Hepatocyte (in vitro differentiated cells): ENCODE measurements around the gene CREB3.
A peak's percentile ranks its signal among the peaks of the same experiment; 100 is the strongest.

Source experiments
- EZH2 ChIP-seq: fragments of 200-600 bp; sonication (generic); IDR thresholded peaks from 2 replicates; pipeline ENCODE4 v1.6.1; 2016; ENCODE audit warnings: antibody characterized with exemption, mild to moderate bottlenecking, borderline replicate concordance
- EZH2phosphoT487 ChIP-seq: fragments of 200-600 bp; sonication (generic); IDR thresholded peaks from one replicate; pipeline ENCODE4 v1.6.1; 2018; ENCODE audit warnings: antibody characterized with exemption, mild to moderate bottlenecking, low read depth, moderate library complexity; ENCODE audit not compliant: unreplicated experiment, severe bottlenecking
- TF ChIP-seq, protein P1 (sequence below): fragments of 200-600 bp; sonication (generic); IDR thresholded peaks from 2 replicates; pipeline ENCODE4 v1.5.1; 2016; ENCODE audit warnings: antibody characterized with exemption, mild to moderate bottlenecking; ENCODE audit not compliant: poor library complexity

DNA sequence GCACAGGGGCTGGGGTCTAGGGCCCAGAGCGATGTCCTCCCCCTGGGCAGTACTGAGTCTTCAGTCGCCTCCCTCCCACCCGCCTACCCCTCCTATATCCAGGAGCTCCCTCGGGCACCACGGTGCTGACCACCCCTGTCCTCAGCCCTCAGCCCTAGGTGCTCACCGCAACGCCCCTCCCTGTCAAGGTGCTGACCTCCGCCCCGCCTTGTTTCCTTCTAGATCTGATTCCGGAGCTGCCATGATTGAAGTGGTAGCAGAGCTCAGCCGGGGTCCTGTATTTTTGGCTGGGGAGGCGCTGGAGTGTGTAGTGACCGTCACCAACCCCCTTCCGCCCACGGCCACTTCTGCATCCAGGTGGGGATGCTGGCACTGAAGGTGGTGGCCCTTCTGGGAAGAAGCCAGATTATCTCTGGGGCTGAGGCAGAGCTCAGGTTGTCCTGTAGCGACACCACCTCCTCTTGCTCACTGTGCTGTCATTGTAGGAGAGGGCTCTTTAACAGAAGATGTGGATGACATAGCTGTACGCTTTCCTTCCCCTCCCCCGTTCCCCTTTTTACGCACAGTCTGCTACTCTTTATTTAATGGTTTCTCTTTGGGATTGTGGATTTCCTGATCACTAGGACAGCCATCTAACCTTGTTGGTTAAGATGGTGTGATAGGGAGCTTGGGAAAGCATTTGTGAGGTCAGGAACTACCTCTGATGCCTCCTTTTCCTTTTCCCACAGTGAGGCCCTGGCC lies 17.2 kb downstream of the CREB3 start:
- TF ChIP-seq EZH2 (no peak), EZH2phosphoT487 (no peak)
- TF ChIP-seq, protein P1, sequence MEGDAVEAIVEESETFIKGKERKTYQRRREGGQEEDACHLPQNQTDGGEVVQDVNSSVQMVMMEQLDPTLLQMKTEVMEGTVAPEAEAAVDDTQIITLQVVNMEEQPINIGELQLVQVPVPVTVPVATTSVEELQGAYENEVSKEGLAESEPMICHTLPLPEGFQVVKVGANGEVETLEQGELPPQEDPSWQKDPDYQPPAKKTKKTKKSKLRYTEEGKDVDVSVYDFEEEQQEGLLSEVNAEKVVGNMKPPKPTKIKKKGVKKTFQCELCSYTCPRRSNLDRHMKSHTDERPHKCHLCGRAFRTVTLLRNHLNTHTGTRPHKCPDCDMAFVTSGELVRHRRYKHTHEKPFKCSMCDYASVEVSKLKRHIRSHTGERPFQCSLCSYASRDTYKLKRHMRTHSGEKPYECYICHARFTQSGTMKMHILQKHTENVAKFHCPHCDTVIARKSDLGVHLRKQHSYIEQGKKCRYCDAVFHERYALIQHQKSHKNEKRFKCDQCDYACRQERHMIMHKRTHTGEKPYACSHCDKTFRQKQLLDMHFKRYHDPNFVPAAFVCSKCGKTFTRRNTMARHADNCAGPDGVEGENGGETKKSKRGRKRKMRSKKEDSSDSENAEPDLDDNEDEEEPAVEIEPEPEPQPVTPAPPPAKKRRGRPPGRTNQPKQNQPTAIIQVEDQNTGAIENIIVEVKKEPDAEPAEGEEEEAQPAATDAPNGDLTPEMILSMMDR, result peak; percentile 3
